IMR-90 (cell line): ENCODE results near the gene HSPH1. TPM values are rescaled to one million over a fixed set of nuclear protein-coding genes. Genes with fewer than 3 reads are reported as not detected.

Source experiments
- ATAC-seq: fragments of 200-7000 bp; cut with Tn5 transposase; 2 replicates; pipeline ENCODE4 v1.9.1; 2020; ENCODE audit warnings: low read depth, mild to moderate bottlenecking, moderate library complexity
- BruUV-seq: library from RNA; stranded (reverse); fragments of 400-500 nt; replicated peaks from 2 replicates; lab custom pipeline; 2021; lab: Mats Ljungman, UMichigan
- CTCF ChIA-PET: fragments of 300-600 bp; formaldehyde crosslinking; extraction: SDS; loops from one replicate; lab custom pipeline; 2021; ENCODE audit warnings: antibody characterized with exemption; lab: Yijun Ruan, JAX
- POLR2A ChIA-PET: fragments of 300-600 bp; sonication (Branson Sonifier 250); formaldehyde crosslinking; loops from one replicate; lab custom pipeline; 2022; ENCODE audit warnings: antibody characterized with exemption; ENCODE audit not compliant: unreplicated experiment; lab: Charles Lee
- DNase-seq: peaks from one replicate; pipeline ENCODE4 v3.0.0; 2013
- H2AFZ ChIP-seq: replicated peaks from 2 replicates; pipeline ENCODE3; 2013; ENCODE audit warnings: low read length, mild to moderate bottlenecking; ENCODE audit not compliant: poor library complexity
- H2AK5ac ChIP-seq: 2 replicates; pipeline ENCODE4 v1.6.1; 2013; ENCODE audit warnings: low read depth, low read length, inconsistent platforms
- H2AK9ac ChIP-seq: replicated peaks from 2 replicates; pipeline ENCODE3; 2013; ENCODE audit warnings: mild to moderate bottlenecking, low read depth, low read length, moderate library complexity; ENCODE audit not compliant: poor library complexity
- H2BK120ac ChIP-seq: 2 replicates; pipeline ENCODE4 v1.6.1; 2013; ENCODE audit warnings: low read depth, low read length, inconsistent platforms
- H2BK15ac ChIP-seq: 3 replicates; pipeline ENCODE4 v1.6.1; 2013; ENCODE audit warnings: low read depth, low read length, inconsistent platforms
- H2BK20ac ChIP-seq: 2 replicates; pipeline ENCODE4 v1.6.1; 2013; ENCODE audit warnings: low read depth, mild to moderate bottlenecking, inconsistent platforms, low read length, moderate library complexity
- H2BK5ac ChIP-seq: 2 replicates; pipeline ENCODE4 v1.6.1; 2013; ENCODE audit warnings: mild to moderate bottlenecking, low read depth, low read length, inconsistent platforms; ENCODE audit not compliant: poor library complexity, severe bottlenecking
- H3K14ac ChIP-seq: replicated peaks from 2 replicates; pipeline ENCODE4 v1.6.1; 2013; ENCODE audit warnings: low read depth, low read length, inconsistent platforms
- H3K18ac ChIP-seq: 2 replicates; pipeline ENCODE4 v1.6.1; 2013; ENCODE audit warnings: low read depth, low read length, control low read depth
- H3K23ac ChIP-seq: 2 replicates; pipeline ENCODE4 v1.6.1; 2013; ENCODE audit warnings: low read depth, low read length, inconsistent platforms
- H3K27ac ChIP-seq: 2 replicates; pipeline ENCODE4 v1.5.1; 2013; ENCODE audit warnings: mild to moderate bottlenecking, control low read depth, low read length; ENCODE audit not compliant: insufficient read depth
- H3K27me3 ChIP-seq: 2 replicates; pipeline ENCODE4 v1.6.1; 2013; ENCODE audit warnings: low read length; ENCODE audit not compliant: control insufficient read depth, insufficient read depth
- H3K36me3 ChIP-seq: 2 replicates; pipeline ENCODE4 v1.6.1; 2013; ENCODE audit warnings: low read length, mixed read lengths; ENCODE audit not compliant: control insufficient read depth, insufficient read depth
- H3K4ac ChIP-seq: 2 replicates; pipeline ENCODE4 v1.6.1; 2013; ENCODE audit warnings: low read depth, low read length, inconsistent platforms
- H3K4me1 ChIP-seq: 2 replicates; pipeline ENCODE4 v1.6.1; 2013; ENCODE audit warnings: low read length, mixed read lengths; ENCODE audit not compliant: control insufficient read depth, insufficient read depth
- H3K4me2 ChIP-seq: 2 replicates; pipeline ENCODE4 v1.6.1; 2013; ENCODE audit warnings: low read depth, mild to moderate bottlenecking, control low read depth, low read length, moderate library complexity
- H3K4me3 ChIP-seq: 2 replicates; pipeline ENCODE4 v1.5.1; 2013; ENCODE audit warnings: low read depth, mild to moderate bottlenecking, control low read depth, low read length, moderate library complexity; ENCODE audit not compliant: insufficient read depth
- H3K56ac ChIP-seq: 2 replicates; pipeline ENCODE4 v1.6.1; 2013; ENCODE audit warnings: low read length, inconsistent platforms; ENCODE audit not compliant: insufficient read depth; ENCODE audit errors: extremely low read depth
- H3K79me1 ChIP-seq, 2 experiments: 2 replicates each; pipeline ENCODE4 v1.6.1; 2013; ENCODE audit warnings: low read length in 2 of 2, inconsistent platforms in 1 of 2, low read depth in 1 of 2
- H3K9ac ChIP-seq: 2 replicates; pipeline ENCODE4 v1.6.1; 2013; ENCODE audit warnings: low read depth, low read length, control low read depth
- H3K9me1 ChIP-seq: 2 replicates; pipeline ENCODE4 v1.6.1; 2013; ENCODE audit warnings: low read length, inconsistent platforms; ENCODE audit not compliant: insufficient read depth
- H3K9me3 ChIP-seq: 2 replicates; pipeline ENCODE4 v1.6.1; 2013; ENCODE audit warnings: low read length; ENCODE audit not compliant: control insufficient read depth, insufficient read depth
- H4K20me1 ChIP-seq: 2 replicates; pipeline ENCODE4 v1.6.1; 2013; ENCODE audit warnings: low read length, inconsistent platforms; ENCODE audit not compliant: insufficient read depth
- H4K5ac ChIP-seq: 2 replicates; pipeline ENCODE4 v1.6.1; 2013; ENCODE audit warnings: mild to moderate bottlenecking, low read depth, low read length, control low read depth
- H4K8ac ChIP-seq, 2 experiments: 2 replicates each; pipeline ENCODE4 v1.6.1; 2013; ENCODE audit warnings: low read depth in 2 of 2, low read length in 2 of 2, control low read depth in 1 of 2, inconsistent platforms in 1 of 2
- H4K91ac ChIP-seq: 2 replicates; pipeline ENCODE4 v1.6.1; 2013; ENCODE audit warnings: low read depth, low read length, inconsistent platforms; ENCODE audit not compliant: insufficient read depth
- CEBPB ChIP-seq: IDR thresholded peaks from 2 replicates; pipeline ENCODE4 v1.6.1; 2012; ENCODE audit warnings: low read depth, low read length, improper control_type of control experiment
- FOS ChIP-seq: fragments of 150-350 bp; IDR thresholded peaks from 2 replicates; pipeline ENCODE4 v1.6.1; 2016; ENCODE audit warnings: low read depth, low read length
- MXI1 ChIP-seq: IDR thresholded peaks from 2 replicates; pipeline ENCODE4 v1.6.1; 2012; ENCODE audit warnings: low read depth, mild to moderate bottlenecking, low read length, moderate library complexity, borderline replicate concordance
- NFE2L2 ChIP-seq: fragments of 150-350 bp; IDR thresholded peaks from 2 replicates; pipeline ENCODE4 v1.6.1; 2016; ENCODE audit warnings: low read depth, mild to moderate bottlenecking, low read length
- POLR2A ChIP-seq: IDR thresholded peaks from 2 replicates; pipeline ENCODE4 v1.6.1; 2012; ENCODE audit warnings: mild to moderate bottlenecking, low read depth, low read length
- RAD21 ChIP-seq: IDR thresholded peaks from 2 replicates; pipeline ENCODE4 v1.6.1; 2012; ENCODE audit warnings: low read length, improper control_type of control experiment
- WGBS, 2 experiments: methylation state at CpG; one replicate each; pipeline versions ENCODE4 v1.1.5 to v1.1.7; 2013; ENCODE audit warnings: missing lambda C conversion rate in 2 of 2; ENCODE audit not compliant: insufficient read length in 1 of 2; ENCODE audit errors: extremely low coverage in 2 of 2; 5-methylcytosine and 5-hydroxymethylcytosine counted together
- dilution Hi-C: fragments of 300-500 bp; cut with HindIII; formaldehyde crosslinking; loops from one replicate; pipeline ENCODE4 v1.14.3; 2018; ENCODE audit warnings: low sequenced_read_pairs; ENCODE audit not compliant: unreplicated experiment
- in situ Hi-C: fragments of 300-500 bp; cut with MboI; formaldehyde crosslinking; loops from 3 replicates; pipeline ENCODE4 v1.14.3; 2019; ENCODE audit warnings: low sequenced_read_pairs, inconsistent platforms, mixed read lengths
- intact Hi-C: fragments of 100-400 bp; cut with micrococcal nuclease; formaldehyde crosslinking; loops from 2 replicates; pipeline ENCODE4 v1.10.0; 2022
- polyA plus RNA-seq, 3 experiments: library from polyadenylated mRNA; depleted of rRNA; stranded (reverse); fragments of >200 nt; gene quantifications; 2 replicates each; pipeline ENCODE4 v1.2.3, GENCODE V29; 2012; ENCODE audit warnings: low replicate concordance in 1 of 3
- total RNA-seq: library from RNA; depleted of rRNA; stranded (reverse); fragments of >200 nt; gene quantifications from 2 replicates; pipeline ENCODE4 v1.2.3, GENCODE V29; 2012
- TF ChIP-seq, protein P1 (sequence below): fragments of 150-350 bp; IDR thresholded peaks from 2 replicates; pipeline ENCODE4 v1.6.1; 2016; ENCODE audit warnings: low read depth, mild to moderate bottlenecking, low read length, moderate library complexity, borderline replicate concordance

The HSPH1 gene
- total and polyA plus RNA-seq, 2 of the 4 experiments (the other 2 are of a cell fraction): 36.8 to 40.3 TPM

GRCh38 chr13:31096654-31097302, 64.9 kb downstream of the HSPH1 start:
- H3K4me1 ChIP-seq: no peaks in the 10 kb centered on the region
- H3K9me1 ChIP-seq: no peaks in the 10 kb centered on the region
- H3K14ac ChIP-seq: no peak overlapping the region
- no peak overlapping the region for H3K56ac ChIP-seq
- no peaks in the 10 kb centered on the region for H3K9me3 ChIP-seq
- no peak overlapping the region for H3K4me3 ChIP-seq
- WGBS, 2 experiments: no CpG with 5 or more reads among the region's 10 CpGs
- ChIA-PET POLR2A (interaction anchor here (1.0 kb wide), 1 partner anchor 11 kb away, joined by 4 read pairs; no protein-coding TSS in a partner anchor), CTCF (no interaction called here)
- H2BK20ac ChIP-seq: no peak overlapping the region
- H2BK120ac ChIP-seq: no peak overlapping the region
- H3K4ac ChIP-seq: no peak overlapping the region
- no peaks in the 10 kb centered on the region for H3K79me1 ChIP-seq
- H3K9ac ChIP-seq: no peak overlapping the region
- H3K27ac ChIP-seq: no peak overlapping the region
- TF ChIP-seq MXI1 (no peak), RAD21 (no peak), FOS (no peak), POLR2A (no peak), CEBPB (no peak), NFE2L2 (no peak)
- TF ChIP-seq, protein P1, sequence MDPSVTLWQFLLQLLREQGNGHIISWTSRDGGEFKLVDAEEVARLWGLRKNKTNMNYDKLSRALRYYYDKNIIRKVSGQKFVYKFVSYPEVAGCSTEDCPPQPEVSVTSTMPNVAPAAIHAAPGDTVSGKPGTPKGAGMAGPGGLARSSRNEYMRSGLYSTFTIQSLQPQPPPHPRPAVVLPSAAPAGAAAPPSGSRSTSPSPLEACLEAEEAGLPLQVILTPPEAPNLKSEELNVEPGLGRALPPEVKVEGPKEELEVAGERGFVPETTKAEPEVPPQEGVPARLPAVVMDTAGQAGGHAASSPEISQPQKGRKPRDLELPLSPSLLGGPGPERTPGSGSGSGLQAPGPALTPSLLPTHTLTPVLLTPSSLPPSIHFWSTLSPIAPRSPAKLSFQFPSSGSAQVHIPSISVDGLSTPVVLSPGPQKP: no peak
- no TSS peak for BruUV-seq
- H2AK5ac ChIP-seq: no peak overlapping the region
- H3K27me3 ChIP-seq: peaks cover 26% of the 10 kb centered on the region
- no peak overlapping the region for H4K91ac ChIP-seq
- no peak overlapping the region for H2BK15ac ChIP-seq
- no peak overlapping the region for H2BK5ac ChIP-seq
- ATAC-seq (no peak), DNase-seq (no peak)
- H2AFZ ChIP-seq: no peak overlapping the region
- no peaks in the 10 kb centered on the region for H3K36me3 ChIP-seq
- H4K8ac ChIP-seq: no peak overlapping the region
- H4K5ac ChIP-seq: no peak overlapping the region
- no peak overlapping the region for H3K18ac ChIP-seq
- H4K20me1 ChIP-seq: no peaks in the 10 kb centered on the region
- no peak overlapping the region for H2AK9ac ChIP-seq
- H3K23ac ChIP-seq: no peak overlapping the region
- intact Hi-C loops (no loop called here), dilution Hi-C loops (no loop called here), in situ Hi-C loops (no loop called here)
- no peak overlapping the region for H3K4me2 ChIP-seq
